ENCODE measurements around the gene CDH11.

CDH11 gene

DNA sequence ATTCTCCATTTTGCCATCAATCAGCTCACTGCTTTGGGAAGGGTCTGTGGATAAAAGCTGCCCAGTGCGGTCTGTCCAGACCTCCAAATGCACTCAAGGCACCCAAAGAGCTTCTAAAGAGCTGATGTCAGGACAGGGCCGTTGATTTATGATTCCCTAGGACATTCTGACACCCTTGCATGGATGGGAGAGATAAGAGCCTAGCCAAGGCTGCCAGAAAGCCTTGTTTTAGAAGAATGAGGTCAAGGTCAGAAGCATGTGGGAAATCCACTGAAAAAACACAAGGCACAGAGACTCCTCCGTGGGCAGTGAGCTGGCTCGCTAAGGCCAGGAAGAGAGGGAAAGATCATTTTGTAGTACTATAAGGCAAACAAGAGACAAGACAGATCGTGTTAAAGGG, 214.0 kb downstream of the CDH11 start:
- H3K79me2 ChIP-seq (ENCODE audit: low read length) = no peaks in the 10 kb centered on the region
- no peaks in the 10 kb centered on the region for H3K9me3 ChIP-seq (ENCODE audit: insufficient read depth, low read length)
- H3K9ac ChIP-seq (ENCODE audit: low read length) = no peak overlapping the region
- no peaks in the 10 kb centered on the region for H3K4me1 ChIP-seq (ENCODE audit: low read length)
- H3K27ac ChIP-seq (ENCODE audit: low read length) = no peak overlapping the region
- no peak overlapping the region for H3K4me3 ChIP-seq (ENCODE audit: low read length)
- no peak overlapping the region for H3K4me2 ChIP-seq (ENCODE audit: low read length)
- H2AFZ ChIP-seq (ENCODE audit: low read depth, low read length) = no peak overlapping the region
- H4K20me1 ChIP-seq (ENCODE audit: insufficient read depth, low read length) = no peaks in the 10 kb centered on the region
- no peaks in the 10 kb centered on the region for H3K27me3 ChIP-seq (ENCODE audit: low read depth, low read length)
- no peaks in the 10 kb centered on the region for H3K36me3 ChIP-seq (replicated peaks; ENCODE audit: low read depth, low read length)
- no peak for TF ChIP-seq EZH2phosphoT487 (IDR thresholded peaks at IDR 0.05; ENCODE audit: low read depth)
- TF ChIP-seq, protein P1, sequence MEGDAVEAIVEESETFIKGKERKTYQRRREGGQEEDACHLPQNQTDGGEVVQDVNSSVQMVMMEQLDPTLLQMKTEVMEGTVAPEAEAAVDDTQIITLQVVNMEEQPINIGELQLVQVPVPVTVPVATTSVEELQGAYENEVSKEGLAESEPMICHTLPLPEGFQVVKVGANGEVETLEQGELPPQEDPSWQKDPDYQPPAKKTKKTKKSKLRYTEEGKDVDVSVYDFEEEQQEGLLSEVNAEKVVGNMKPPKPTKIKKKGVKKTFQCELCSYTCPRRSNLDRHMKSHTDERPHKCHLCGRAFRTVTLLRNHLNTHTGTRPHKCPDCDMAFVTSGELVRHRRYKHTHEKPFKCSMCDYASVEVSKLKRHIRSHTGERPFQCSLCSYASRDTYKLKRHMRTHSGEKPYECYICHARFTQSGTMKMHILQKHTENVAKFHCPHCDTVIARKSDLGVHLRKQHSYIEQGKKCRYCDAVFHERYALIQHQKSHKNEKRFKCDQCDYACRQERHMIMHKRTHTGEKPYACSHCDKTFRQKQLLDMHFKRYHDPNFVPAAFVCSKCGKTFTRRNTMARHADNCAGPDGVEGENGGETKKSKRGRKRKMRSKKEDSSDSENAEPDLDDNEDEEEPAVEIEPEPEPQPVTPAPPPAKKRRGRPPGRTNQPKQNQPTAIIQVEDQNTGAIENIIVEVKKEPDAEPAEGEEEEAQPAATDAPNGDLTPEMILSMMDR (IDR thresholded peaks at IDR 0.05; ENCODE audit: low read depth, low read length) = no peak

DNA sequence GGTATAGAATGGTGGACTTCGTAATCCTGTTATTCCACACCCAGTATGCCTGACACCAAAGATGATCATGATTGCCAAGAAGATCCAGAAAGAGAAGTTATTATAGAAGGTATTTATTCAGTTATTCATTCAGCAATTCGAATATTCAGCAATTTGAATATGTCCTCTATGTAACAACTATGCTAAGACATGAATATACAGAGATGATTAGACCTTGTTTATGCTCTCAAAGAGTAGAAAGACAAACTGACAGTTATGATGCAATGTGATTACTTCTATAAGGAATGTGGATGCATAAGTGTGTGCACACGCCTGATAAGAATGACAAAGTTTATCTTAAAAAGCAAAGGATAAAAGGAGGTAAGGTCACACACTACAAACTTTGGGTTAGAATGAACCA, 218.1 kb downstream of the CDH11 start:
- Histone ChIP-seq H3K4me2 (ENCODE audit: low read length) (no peak overlapping the region), H3K9me3 (ENCODE audit: insufficient read depth, low read length) (no peaks in the 10 kb centered on the region), H3K79me2 (ENCODE audit: low read length) (no peaks in the 10 kb centered on the region), H3K27me3 (ENCODE audit: low read depth, low read length) (no peaks in the 10 kb centered on the region), H3K4me1 (ENCODE audit: low read length) (no peaks in the 10 kb centered on the region), H3K36me3 (replicated peaks; ENCODE audit: low read depth, low read length) (no peaks in the 10 kb centered on the region), H3K4me3 (ENCODE audit: low read length) (no peak overlapping the region), H4K20me1 (ENCODE audit: insufficient read depth, low read length) (no peaks in the 10 kb centered on the region), H3K27ac (ENCODE audit: low read length) (no peak overlapping the region), H2AFZ (ENCODE audit: low read depth, low read length) (no peak overlapping the region), H3K9ac (ENCODE audit: low read length) (no peak overlapping the region)
- TF ChIP-seq, protein P1 (IDR thresholded peaks at IDR 0.05; ENCODE audit: low read depth, low read length) = no peak

DNA sequence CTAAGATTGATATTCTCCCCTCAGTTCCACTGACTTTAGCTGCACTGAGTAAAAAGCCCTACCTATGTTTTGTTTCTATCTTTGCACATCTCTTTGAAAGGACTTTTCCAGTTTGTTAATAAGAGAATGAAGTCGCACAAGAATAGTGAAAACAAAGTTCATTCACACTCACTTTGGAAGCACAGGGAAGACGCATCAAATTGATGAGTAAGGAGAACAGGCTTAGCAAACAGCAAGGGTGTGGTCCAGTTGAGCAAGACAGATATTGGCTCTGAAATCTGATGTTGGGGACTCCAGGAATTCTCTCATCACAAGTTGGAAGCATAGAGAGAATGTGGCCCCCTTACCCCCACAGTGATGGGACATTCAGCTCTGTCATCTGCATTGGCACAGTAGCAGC, 221.3 kb downstream of the CDH11 start:
- Histone ChIP-seq H3K4me2 (ENCODE audit: low read length) (no peak overlapping the region), H3K4me3 (ENCODE audit: low read length) (no peak overlapping the region), H3K9me3 (ENCODE audit: insufficient read depth, low read length) (no peaks in the 10 kb centered on the region), H3K4me1 (ENCODE audit: low read length) (no peaks in the 10 kb centered on the region), H3K27me3 (ENCODE audit: low read depth, low read length) (no peaks in the 10 kb centered on the region), H3K36me3 (replicated peaks; ENCODE audit: low read depth, low read length) (no peaks in the 10 kb centered on the region), H3K9ac (ENCODE audit: low read length) (no peak overlapping the region), H3K27ac (ENCODE audit: low read length) (no peak overlapping the region), H4K20me1 (ENCODE audit: insufficient read depth, low read length) (no peaks in the 10 kb centered on the region), H2AFZ (ENCODE audit: low read depth, low read length) (no peak overlapping the region), H3K79me2 (ENCODE audit: low read length) (no peaks in the 10 kb centered on the region)
- TF ChIP-seq, protein P1 (IDR thresholded peaks at IDR 0.05; ENCODE audit: low read depth, low read length) = no peak
- no peak for TF ChIP-seq EZH2phosphoT487 (IDR thresholded peaks at IDR 0.05; ENCODE audit: low read depth)

DNA sequence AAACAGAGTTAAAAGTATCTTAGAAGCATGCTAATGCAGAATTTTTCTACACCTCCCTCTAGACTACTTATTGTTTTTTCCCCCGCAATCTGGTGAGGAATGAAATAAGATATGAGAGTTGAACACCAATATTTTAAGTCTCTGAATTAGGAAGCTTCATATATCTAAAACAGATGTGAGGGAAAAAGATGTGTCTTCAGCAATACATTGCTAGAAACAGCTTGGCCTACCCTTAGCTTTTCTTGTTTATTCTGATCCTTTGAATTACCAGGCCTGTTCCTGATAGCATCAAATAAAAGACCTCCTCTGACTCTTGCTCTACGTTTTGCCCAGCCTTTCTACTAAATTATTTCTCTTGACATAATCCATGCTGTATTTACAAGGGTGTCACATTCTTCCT, 221.8 kb downstream of the CDH11 start:
- Histone ChIP-seq H3K9me3 (ENCODE audit: insufficient read depth, low read length) (no peaks in the 10 kb centered on the region), H3K79me2 (ENCODE audit: low read length) (no peaks in the 10 kb centered on the region), H2AFZ (ENCODE audit: low read depth, low read length) (no peak overlapping the region), H3K4me1 (ENCODE audit: low read length) (no peaks in the 10 kb centered on the region), H3K27me3 (ENCODE audit: low read depth, low read length) (no peaks in the 10 kb centered on the region), H3K4me3 (ENCODE audit: low read length) (no peak overlapping the region), H3K9ac (ENCODE audit: low read length) (no peak overlapping the region), H3K36me3 (replicated peaks; ENCODE audit: low read depth, low read length) (no peaks in the 10 kb centered on the region), H4K20me1 (ENCODE audit: insufficient read depth, low read length) (no peaks in the 10 kb centered on the region), H3K4me2 (ENCODE audit: low read length) (no peak overlapping the region), H3K27ac (ENCODE audit: low read length) (no peak overlapping the region)
- no peak for TF ChIP-seq EZH2phosphoT487 (IDR thresholded peaks at IDR 0.05; ENCODE audit: low read depth)
- TF ChIP-seq, protein P1 (IDR thresholded peaks at IDR 0.05; ENCODE audit: low read depth, low read length) = no peak
